Stimulated activated CD4-positive, alpha-beta T cell treated with anti-CD3 and anti-CD28 coated beads, Interleukin-12 subunit alpha, Interleukin-12 subunit beta, amount 100 ng/mL, for 48 hours (primary cell): ENCODE data around the gene STBD1.
"Not testable (repeated sequence)": the region's sequence is repeated elsewhere in the genome, so short reads cannot be mapped to it uniquely, and the experiment has no call there.

Experiments
- DNase-seq, 3 donors: peaks; one replicate each; pipeline ENCODE4 v3.0.0-alpha.2; 2020; ENCODE audit warnings: low read depth in 2 of 3, low spot score in 1 of 3

Gene STBD1

GRCh38 chr4:76282941-76283689, 23.4 kb upstream of the STBD1 start:
- no peak for DNase-seq

DNA sequence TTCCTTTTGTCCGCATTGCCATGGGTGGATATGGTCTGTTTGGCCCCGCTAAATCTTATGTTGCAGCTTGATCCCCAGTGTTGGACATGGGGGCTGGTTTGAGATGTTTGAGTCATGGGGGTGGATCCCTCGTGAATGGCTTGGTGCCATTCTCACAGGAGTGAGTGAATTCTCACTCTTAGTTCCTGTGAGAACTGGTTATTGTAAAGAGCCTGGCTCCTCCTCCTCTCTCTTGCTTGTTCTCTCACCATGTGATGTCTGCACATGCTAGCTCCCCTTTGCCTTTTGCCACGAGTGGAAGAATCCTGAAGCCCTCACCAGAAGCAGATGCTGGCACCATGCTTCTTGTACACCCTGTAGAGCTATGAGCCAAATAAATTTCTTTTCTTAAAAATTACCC, 22.6 kb upstream of the STBD1 start:
- DNase-seq, result no peak

DNA sequence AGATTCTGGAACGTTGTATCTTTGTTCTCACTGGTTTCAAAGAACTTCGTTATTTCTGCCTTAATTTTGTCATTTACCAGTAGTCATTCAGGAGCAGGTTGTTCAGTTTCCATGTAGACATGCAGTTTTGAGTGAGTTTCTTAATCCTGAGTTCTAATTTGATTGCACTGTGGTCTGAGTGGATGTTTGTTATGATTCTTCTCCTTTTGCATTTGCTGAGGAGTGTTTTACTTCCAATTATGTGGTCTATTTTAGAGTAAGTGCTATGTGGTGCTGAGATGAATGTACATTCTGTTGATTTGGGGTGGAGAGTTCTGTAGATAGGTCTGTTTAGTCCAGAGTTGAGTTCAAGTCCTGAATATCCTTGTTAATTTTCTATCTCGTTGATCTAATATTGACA, 18.7 kb upstream of the STBD1 start:
- DNase-seq, result not testable (repeated sequence)

- DNase-seq, result no peak
These were observed 13.8 kb upstream of the STBD1 start for GRCh38 chr4:76292730-76293129.

DNA sequence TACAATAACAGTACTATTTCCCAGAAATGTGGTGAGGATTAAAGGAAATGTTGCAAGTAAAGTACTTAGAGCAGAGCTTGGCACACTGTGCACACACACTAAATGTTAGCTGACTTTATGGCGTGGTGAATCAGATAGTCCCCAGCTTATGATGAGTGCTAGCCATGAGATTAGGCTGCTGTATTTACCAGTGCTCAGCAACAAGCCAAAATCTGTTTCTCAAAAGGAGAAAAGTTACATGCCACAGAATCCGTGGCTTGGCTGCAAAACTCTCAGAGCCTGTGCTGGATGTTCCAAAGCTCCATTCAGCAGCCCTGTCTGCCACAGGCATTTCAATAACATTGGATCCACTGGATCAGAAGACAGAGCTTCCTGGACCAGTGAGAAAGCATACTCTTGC, 12.8 kb upstream of the STBD1 start:
- no peak for DNase-seq

GRCh38 chr4:76296286-76296820, 10.2 kb upstream of the STBD1 start:
- no peak for DNase-seq

- DNase-seq, result no peak
These were observed 8.3 kb upstream of the STBD1 start for GRCh38 chr4:76298227-76298626.

GRCh38 chr4:76300012-76300411, 6.5 kb upstream of the STBD1 start:
- no peak for DNase-seq

DNA sequence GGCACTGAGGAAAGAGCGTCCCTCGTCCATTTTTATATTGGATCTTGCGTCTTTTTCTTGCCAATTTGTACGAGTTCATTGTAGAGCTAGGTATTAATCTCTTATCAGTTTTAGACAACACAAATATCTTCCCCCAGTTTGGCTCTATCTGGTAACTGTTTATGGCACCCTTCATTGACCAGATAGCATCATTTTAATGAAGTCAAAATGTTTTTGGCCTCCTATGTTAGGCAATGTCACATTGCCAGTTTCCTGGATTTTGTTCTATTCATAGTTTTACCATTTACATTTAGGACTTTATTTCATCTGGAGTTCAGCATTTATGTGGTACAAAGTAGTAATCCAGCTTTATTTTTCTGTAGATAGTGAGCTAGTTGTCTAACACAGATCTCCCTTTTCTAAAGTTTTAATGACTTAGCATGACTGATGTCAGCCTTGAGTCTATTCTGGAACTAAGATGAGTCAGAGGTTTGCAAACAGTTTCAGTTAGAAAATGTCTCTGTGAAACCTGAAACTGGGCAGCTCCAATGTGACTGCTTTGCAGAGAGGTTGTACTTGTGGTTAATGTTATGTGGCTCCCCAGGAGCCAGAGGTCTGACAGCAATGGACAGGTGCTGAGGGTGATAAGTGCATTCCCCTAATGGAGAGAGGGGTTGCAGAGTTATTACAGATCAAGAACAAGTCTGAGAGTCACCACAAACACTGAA, 5.3 kb upstream of the STBD1 start:
- DNase-seq, result peak in 2 of 3 donors; percentile 26 to 28

- DNase-seq, result no peak
These were observed 4.8 kb upstream of the STBD1 start for GRCh38 chr4:76301775-76302162.

GRCh38 chr4:76302826-76303438, 3.6 kb upstream of the STBD1 start:
- DNase-seq, result no peak

GRCh38 chr4:76305033-76305687, 1.4 kb upstream of the STBD1 start:
- DNase-seq, result peak in 1 of 3 donors; percentile 5

GRCh38 chr4:76306882-76307659, 538 bp downstream of the STBD1 start:
- DNase-seq, result peak in 2 of 3 donors; percentile 3 to 15

DNA sequence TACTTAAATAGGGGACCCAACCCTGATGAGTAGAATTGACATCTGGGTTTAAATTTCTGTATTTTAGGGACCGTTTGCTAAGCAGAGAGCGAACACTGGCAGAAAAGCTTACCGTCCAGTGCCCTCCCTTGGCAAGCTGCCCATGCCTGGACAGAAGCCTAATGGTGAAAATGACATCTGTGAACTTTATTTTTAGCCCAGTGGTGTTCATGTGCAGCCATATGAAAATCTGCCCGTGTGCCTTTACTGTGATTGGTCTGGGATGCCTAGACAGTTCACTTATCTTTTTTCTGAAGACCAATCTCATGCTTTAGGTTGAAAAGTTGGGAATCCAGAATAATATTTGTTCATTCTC, 1.1 kb downstream of the STBD1 start:
- no peak for DNase-seq

DNA sequence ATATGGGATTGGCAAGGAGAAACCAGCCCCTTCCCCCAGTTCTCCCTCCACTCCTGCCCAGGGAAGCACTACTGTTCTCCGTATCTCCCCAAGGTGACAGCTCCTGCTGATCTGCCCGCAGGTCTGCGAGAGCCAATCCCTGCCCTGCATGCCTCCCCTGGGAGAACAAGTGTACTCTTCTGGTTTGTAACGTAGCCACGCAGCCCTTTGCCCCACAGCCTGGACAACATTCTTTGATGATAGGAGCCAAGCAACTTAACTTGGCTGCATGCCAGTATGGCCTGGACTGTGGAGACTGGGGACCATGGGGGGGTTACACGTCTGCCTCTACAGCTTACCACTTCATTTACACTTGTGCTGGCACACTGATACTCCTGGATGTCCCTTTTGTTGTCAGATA, 2.0 kb downstream of the STBD1 start:
- DNase-seq, result no peak

DNA sequence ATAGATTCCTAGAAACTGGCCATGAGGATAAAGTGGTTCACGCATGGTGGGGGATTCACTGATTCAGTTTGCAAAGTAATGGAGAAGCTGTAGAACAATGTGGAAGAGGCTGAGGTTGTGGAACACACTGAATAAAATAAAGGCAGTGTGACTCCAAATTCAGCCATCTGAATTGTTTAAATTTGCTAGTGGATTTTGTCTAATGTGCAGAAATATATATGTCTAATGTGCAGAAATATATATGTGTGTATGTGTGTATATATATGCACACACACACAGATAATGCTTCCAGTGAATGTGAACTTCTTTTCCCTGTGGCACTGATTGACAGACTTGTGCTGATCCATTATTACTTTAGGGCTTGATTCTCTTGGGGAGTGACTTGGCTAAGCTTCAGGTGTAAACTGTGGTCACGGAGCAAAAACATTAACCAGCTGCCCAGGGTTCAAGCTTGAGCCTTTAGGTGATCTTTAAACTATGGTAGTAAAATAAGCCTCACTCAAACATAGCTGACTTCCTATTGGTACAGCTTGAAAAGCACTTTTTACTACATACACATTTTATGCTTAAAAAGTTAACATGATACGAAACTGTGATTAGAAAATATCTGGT, 3.5 kb downstream of the STBD1 start:
- no peak for DNase-seq

DNA sequence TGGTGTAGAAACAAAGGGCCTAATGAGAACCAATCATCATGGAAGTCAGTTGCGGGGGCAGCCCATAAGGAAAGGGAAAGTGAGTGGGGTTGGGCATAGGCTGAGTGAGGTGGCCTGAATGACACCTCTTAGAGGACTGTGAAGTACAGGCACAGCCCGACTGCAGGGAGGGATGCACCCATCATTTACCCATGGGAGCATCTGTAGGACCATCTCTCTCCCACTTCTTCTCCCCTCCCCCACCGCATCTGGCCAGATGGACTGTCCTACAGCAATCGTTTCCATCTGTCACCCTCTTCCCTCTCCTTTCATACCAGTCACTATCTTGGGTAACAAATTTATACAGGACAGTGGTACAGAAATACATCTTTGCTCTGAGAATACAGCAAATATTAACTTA, 4.2 kb downstream of the STBD1 start:
- DNase-seq, result no peak

GRCh38 chr4:76311896-76312331, 5.4 kb downstream of the STBD1 start:
- DNase-seq, result no peak

DNA sequence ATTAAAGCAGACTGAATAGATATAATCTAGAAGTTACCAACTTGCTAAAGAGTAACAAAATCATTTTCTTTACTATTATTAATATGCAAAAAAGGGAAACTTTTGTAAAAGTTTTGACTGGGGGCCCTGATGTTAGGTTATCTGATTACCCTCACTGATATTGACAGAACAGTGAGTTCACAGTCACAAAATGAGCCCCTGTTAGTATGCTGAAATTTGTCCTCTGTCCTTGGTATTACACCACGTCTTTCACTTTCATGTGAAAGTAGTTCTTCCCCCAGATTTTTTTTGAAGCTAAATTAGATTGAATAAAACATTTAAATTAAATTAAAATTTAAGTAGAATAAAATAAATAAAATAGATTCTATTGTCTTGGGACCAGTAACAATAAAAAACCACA, 5.9 kb downstream of the STBD1 start:
- no peak for DNase-seq

DNA sequence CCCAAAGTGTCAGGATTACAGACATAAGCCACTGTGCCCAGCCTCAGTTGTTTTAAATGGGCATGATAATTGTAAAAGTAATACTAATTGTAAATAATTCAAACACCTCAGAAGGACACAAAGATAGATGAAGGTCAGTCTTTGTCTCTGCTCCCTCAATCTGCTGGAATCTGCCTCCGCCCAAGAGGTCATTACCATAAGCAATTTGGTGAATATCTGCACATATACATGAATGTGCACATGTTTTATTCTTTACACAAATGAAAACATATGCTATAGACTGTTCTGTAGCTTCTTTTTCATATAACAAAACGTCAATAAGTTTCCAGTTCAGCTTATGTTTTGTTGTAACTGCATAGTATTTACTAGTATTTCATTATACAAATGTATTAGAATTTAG, 7.0 kb downstream of the STBD1 start:
- DNase-seq, result no peak
